ENCODE results near the gene BCKDK. TPM values are rescaled to one million over a fixed set of nuclear protein-coding genes. Genes with fewer than 3 reads are reported as not detected.

BCKDK gene
- polyA plus RNA-seq, 1 donor (not counting 4 experiments of a cell fraction or from before 2014, with no cell fraction given), result 19.9 TPM

DNA sequence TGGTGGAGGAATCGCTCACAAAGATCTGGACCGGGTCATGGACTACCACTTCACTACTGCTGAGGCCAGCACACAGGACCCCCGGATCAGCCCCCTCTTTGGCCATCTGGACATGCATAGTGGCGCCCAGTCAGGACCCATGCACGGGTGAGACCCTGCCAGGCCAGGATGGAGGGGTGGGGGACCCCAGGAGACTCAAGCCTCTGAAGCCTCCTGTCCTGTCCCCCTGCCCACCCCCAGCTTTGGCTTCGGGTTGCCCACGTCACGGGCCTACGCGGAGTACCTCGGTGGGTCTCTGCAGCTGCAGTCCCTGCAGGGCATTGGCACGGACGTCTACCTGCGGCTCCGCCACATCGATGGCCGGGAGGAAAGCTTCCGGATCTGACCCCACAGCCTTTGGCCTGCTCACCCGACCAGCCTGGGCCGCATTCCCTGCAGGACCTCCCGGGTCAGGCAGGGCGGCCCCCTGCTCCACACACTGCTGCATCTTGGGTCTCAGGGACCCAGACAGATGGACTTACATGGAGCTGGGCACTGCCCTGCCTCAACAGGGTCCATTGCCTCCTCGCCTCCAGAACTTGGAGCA, 3.8 kb downstream of the BCKDK start:
- H3K9ac ChIP-seq (ENCODE audit: control insufficient read depth, extremely low read depth, insufficient read depth, low read length), result no peak overlapping the region
- DNase-seq (ENCODE audit: low read depth, low spot score) (no peak), FAIRE-seq (no peak)
- H3K79me2 ChIP-seq (ENCODE audit: control insufficient read depth, insufficient read depth, low read length), result peaks cover 21% of the 10 kb centered on the region
- H4K20me1 ChIP-seq (ENCODE audit: control insufficient read depth, extremely low read depth, insufficient read depth, low read length), result no peaks in the 10 kb centered on the region
- TF ChIP-seq, protein P1, sequence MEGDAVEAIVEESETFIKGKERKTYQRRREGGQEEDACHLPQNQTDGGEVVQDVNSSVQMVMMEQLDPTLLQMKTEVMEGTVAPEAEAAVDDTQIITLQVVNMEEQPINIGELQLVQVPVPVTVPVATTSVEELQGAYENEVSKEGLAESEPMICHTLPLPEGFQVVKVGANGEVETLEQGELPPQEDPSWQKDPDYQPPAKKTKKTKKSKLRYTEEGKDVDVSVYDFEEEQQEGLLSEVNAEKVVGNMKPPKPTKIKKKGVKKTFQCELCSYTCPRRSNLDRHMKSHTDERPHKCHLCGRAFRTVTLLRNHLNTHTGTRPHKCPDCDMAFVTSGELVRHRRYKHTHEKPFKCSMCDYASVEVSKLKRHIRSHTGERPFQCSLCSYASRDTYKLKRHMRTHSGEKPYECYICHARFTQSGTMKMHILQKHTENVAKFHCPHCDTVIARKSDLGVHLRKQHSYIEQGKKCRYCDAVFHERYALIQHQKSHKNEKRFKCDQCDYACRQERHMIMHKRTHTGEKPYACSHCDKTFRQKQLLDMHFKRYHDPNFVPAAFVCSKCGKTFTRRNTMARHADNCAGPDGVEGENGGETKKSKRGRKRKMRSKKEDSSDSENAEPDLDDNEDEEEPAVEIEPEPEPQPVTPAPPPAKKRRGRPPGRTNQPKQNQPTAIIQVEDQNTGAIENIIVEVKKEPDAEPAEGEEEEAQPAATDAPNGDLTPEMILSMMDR (optimal IDR thresholded peaks at IDR 0.05 in 1 of 3, IDR thresholded peaks at IDR 0.05 in 1 of 3, conservative IDR thresholded peaks at IDR 0.05 in 1 of 3; ENCODE audit: extremely low read depth in 1 of 3, insufficient read depth in 2 of 3, low read length in 3 of 3), result no peak
- TF ChIP-seq EZH2 (IDR thresholded peaks at IDR 0.05; ENCODE audit: low read length), result no peak
- no peaks in the 10 kb centered on the region for H3K27me3 ChIP-seq (ENCODE audit: control insufficient read depth, extremely low read depth, insufficient read depth, low read length)
- H3K4me3 ChIP-seq (ENCODE audit: control insufficient read depth in 2 of 3, extremely low read depth in 1 of 3, insufficient read depth in 2 of 3, low read depth in 1 of 3, low read length in 3 of 3), result no peak overlapping the region
- H3K4me1 ChIP-seq (ENCODE audit: control insufficient read depth, extremely low read depth, insufficient read depth, low read length), result peaks cover 8% of the 10 kb centered on the region
- no peaks in the 10 kb centered on the region for H3K9me3 ChIP-seq (ENCODE audit: control insufficient read depth, low read depth, low read length)
- H3K27ac ChIP-seq (ENCODE audit: control insufficient read depth, insufficient read depth, low read length), result no peak overlapping the region
- no peak overlapping the region for H2AFZ ChIP-seq (ENCODE audit: control insufficient read depth, low read length)
- no peak overlapping the region for H3K4me2 ChIP-seq (ENCODE audit: control insufficient read depth, extremely low read depth, insufficient read depth, low read depth, low read length)
- H3K9me1 ChIP-seq (ENCODE audit: control insufficient read depth, extremely low read depth, insufficient read depth, low read length), result no peaks in the 10 kb centered on the region
- peaks cover 18 to 24% of the 10 kb centered on the region in 2 experiments for H3K36me3 ChIP-seq (ENCODE audit: control insufficient read depth in 2 of 2, extremely low read depth in 1 of 2, insufficient read depth in 2 of 2, low read length in 2 of 2)
- dilution Hi-C loops (cut with MboI; ENCODE audit: extremely low pct_ligation_motif_present, low sequenced_read_pairs), result no loop called here

DNA sequence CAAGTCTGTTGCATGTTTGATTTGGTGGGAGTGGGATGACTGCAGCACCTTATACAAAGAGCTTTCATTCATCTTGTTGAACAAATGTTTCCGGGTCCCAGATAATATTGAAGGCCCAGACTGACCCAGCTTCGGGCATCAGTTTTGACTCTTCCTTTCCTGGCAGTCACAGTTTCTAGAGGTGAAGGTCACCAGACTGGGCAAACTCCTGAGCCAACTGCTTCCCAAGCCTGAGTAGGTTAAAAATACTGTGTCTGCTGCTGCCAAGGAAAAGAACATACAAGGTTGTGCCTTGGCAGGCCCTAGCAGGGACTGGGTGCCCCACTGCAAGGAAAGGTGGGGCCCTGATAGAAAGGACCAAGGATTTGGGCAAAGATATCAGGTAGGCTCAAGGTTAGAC, 4.5 kb downstream of the BCKDK start:
- dilution Hi-C loops (cut with MboI; ENCODE audit: extremely low pct_ligation_motif_present, low sequenced_read_pairs), result no loop called here
- no peaks in the 10 kb centered on the region for H3K9me1 ChIP-seq (ENCODE audit: control insufficient read depth, extremely low read depth, insufficient read depth, low read length)
- no peak overlapping the region for H3K27ac ChIP-seq (ENCODE audit: control insufficient read depth, insufficient read depth, low read length)
- no peak overlapping the region for H3K4me2 ChIP-seq (ENCODE audit: control insufficient read depth, extremely low read depth, insufficient read depth, low read depth, low read length)
- peaks cover 8% of the 10 kb centered on the region for H3K4me1 ChIP-seq (ENCODE audit: control insufficient read depth, extremely low read depth, insufficient read depth, low read length)
- no peak overlapping the region for H3K9ac ChIP-seq (ENCODE audit: control insufficient read depth, extremely low read depth, insufficient read depth, low read length)
- H4K20me1 ChIP-seq (ENCODE audit: control insufficient read depth, extremely low read depth, insufficient read depth, low read length), result no peaks in the 10 kb centered on the region
- peaks cover 18 to 24% of the 10 kb centered on the region in 2 experiments for H3K36me3 ChIP-seq (ENCODE audit: control insufficient read depth in 2 of 2, extremely low read depth in 1 of 2, insufficient read depth in 2 of 2, low read length in 2 of 2)
- H3K4me3 ChIP-seq (ENCODE audit: control insufficient read depth in 2 of 3, extremely low read depth in 1 of 3, insufficient read depth in 2 of 3, low read depth in 1 of 3, low read length in 3 of 3), result no peak overlapping the region
- no peaks in the 10 kb centered on the region for H3K27me3 ChIP-seq (ENCODE audit: control insufficient read depth, extremely low read depth, insufficient read depth, low read length)
- H2AFZ ChIP-seq (ENCODE audit: control insufficient read depth, low read length), result no peak overlapping the region
- no peaks in the 10 kb centered on the region for H3K9me3 ChIP-seq (ENCODE audit: control insufficient read depth, low read depth, low read length)
- FAIRE-seq, result no peak
- TF ChIP-seq EZH2 (IDR thresholded peaks at IDR 0.05; ENCODE audit: low read length), result no peak
- TF ChIP-seq, protein P1 (optimal IDR thresholded peaks at IDR 0.05 in 1 of 3, IDR thresholded peaks at IDR 0.05 in 1 of 3, conservative IDR thresholded peaks at IDR 0.05 in 1 of 3; ENCODE audit: extremely low read depth in 1 of 3, insufficient read depth in 2 of 3, low read length in 3 of 3), result no peak
- DNase-seq (ENCODE audit: low read depth, low spot score), result no peak
- peaks cover 21% of the 10 kb centered on the region for H3K79me2 ChIP-seq (ENCODE audit: control insufficient read depth, insufficient read depth, low read length)
